Embryonic facial prominence (tissue), 1 donor: ENCODE measurements around the gene SOST.

ENCODE experiments used
- DNase-seq: peaks from one replicate; pipeline ENCODE4 v3.0.0-alpha.2; 2016; ENCODE audit errors: extremely low spot score

SOST gene

GRCh38 chr17:43707184-43707583 lies 51.4 kb downstream of the SOST start:
- DNase-seq = no peak

- DNase-seq = no peak
Measured at GRCh38 chr17:43706235-43706634, 52.4 kb downstream of the SOST start.
